ENCODE measurements around the gene ITGAL. TPM values are rescaled to one million over a fixed set of nuclear protein-coding genes. Genes with fewer than 3 reads are reported as not detected.

ITGAL gene
- total and polyA plus RNA-seq, 2 of the 13 experiments (the other 11 are each of a cell fraction or from before 2014, with no cell fraction given) = 0.86 to 1.2 TPM

- TF ChIP-seq, protein P1, sequence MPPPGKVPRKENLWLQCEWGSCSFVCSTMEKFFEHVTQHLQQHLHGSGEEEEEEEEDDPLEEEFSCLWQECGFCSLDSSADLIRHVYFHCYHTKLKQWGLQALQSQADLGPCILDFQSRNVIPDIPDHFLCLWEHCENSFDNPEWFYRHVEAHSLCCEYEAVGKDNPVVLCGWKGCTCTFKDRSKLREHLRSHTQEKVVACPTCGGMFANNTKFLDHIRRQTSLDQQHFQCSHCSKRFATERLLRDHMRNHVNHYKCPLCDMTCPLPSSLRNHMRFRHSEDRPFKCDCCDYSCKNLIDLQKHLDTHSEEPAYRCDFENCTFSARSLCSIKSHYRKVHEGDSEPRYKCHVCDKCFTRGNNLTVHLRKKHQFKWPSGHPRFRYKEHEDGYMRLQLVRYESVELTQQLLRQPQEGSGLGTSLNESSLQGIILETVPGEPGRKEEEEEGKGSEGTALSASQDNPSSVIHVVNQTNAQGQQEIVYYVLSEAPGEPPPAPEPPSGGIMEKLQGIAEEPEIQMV (CRISPR knock-in tag; IDR thresholded peaks at IDR 0.05; ENCODE audit: low read depth) = no peak; the same call in 1 of the 2 replicates
- TF ChIP-seq TAF1 (CRISPR knock-in tag; IDR thresholded peaks at IDR 0.05) (peak; percentile 85; the same call in 1 of the 2 replicates), ZNF652 (CRISPR knock-in tag; IDR thresholded peaks at IDR 0.05; ENCODE audit: borderline replicate concordance, low read depth) (peak; percentile 57), KAT2B (IDR thresholded peaks at IDR 0.05; ENCODE audit: borderline replicate concordance, low read depth, low read length) (no peak), ARID2 (CRISPR knock-in tag; IDR thresholded peaks at IDR 0.05; ENCODE audit: borderline replicate concordance) (no peak; the same call in 1 of the 2 replicates), ZNF800 (CRISPR knock-in tag; IDR thresholded peaks at IDR 0.05) (no peak; the same call in 1 of the 2 replicates), ZBTB43 (CRISPR knock-in tag; conservative IDR thresholded peaks at IDR 0.05) (no peak), KDM1A (CRISPR knock-in tag; IDR thresholded peaks at IDR 0.05) (no peak; the same call in 1 of the 2 replicates), ZNF431 (CRISPR knock-in tag; IDR thresholded peaks at IDR 0.05; ENCODE audit: borderline replicate concordance, low read depth) (peak; percentile 29; the same call in 1 of the 2 replicates), GLI4 (CRISPR knock-in tag; IDR thresholded peaks at IDR 0.05; ENCODE audit: borderline replicate concordance) (peak; percentile 97; the same call in 1 of the 2 replicates), MTF2 (CRISPR knock-in tag; IDR thresholded peaks at IDR 0.05; ENCODE audit: borderline replicate concordance) (no peak), TMF1 (CRISPR knock-in tag; IDR thresholded peaks at IDR 0.05; ENCODE audit: low read depth) (peak; percentile 80; the same call in 1 of the 2 replicates), NFIC (IDR thresholded peaks at IDR 0.05; ENCODE audit: low read length) (no peak), ZNF615 (CRISPR knock-in tag; IDR thresholded peaks at IDR 0.05; ENCODE audit: borderline replicate concordance) (no peak), ZNF678 (CRISPR knock-in tag; IDR thresholded peaks at IDR 0.05) (no peak; the same call in 1 of the 2 replicates), ZKSCAN5 (CRISPR knock-in tag; IDR thresholded peaks at IDR 0.05) (peak; percentile 77), BCLAF1 (IDR thresholded peaks at IDR 0.05) (no peak), ZNF549 (CRISPR knock-in tag; IDR thresholded peaks at IDR 0.05) (no peak)
These were observed 62.0 kb downstream of the ITGAL start, which contains the start of gene ZNF747 (continued) for GRCh38 chr16:30534368-30535105.
